ENCODE measurements around the gene RBBP5. TPM values are rescaled to one million over a fixed set of nuclear protein-coding genes. Genes with fewer than 3 reads are reported as not detected.

The RBBP5 gene
- total and polyA plus RNA-seq, 3 donors from 2014 or later, result 11.7 to 20.3 (median 19.1) TPM

GRCh38 chr1:205077158-205077933 is 44.4 kb downstream of the RBBP5 start:
- 77 to 83% methylated on average over 7 of the region's 7 CpGs for WGBS, 2 donors
- Histone ChIP-seq H3K9me3 (no peaks in the 10 kb centered on the region), H3K4me1 (peaks cover 13% of the 10 kb centered on the region), H3K4me3 (no peak overlapping the region), H3K27me3 (no peaks in the 10 kb centered on the region), H3K27ac (no peak overlapping the region), H3K36me3 (ENCODE audit: low read depth, missing control alignments) (no peaks in the 10 kb centered on the region)
- DNase-seq, result no peak
- intact Hi-C loops (cut with DNase I; ENCODE audit: low total_unique reads), result no loop called here
- TF ChIP-seq CTCF (IDR thresholded peaks at IDR 0.05), result no peak
- TF ChIP-seq POLR2A (IDR thresholded peaks at IDR 0.05), result no peak

- H3K4me3 ChIP-seq, result no peak overlapping the region
- H3K27ac ChIP-seq, result no peak overlapping the region
- intact Hi-C loops (cut with DNase I; ENCODE audit: low total_unique reads), result no loop called here
- TF ChIP-seq POLR2A (IDR thresholded peaks at IDR 0.05), result no peak
- TF ChIP-seq CTCF (IDR thresholded peaks at IDR 0.05), result no peak
- no peaks in the 10 kb centered on the region for H3K36me3 ChIP-seq (ENCODE audit: low read depth, missing control alignments)
- H3K4me1 ChIP-seq, result peaks cover 13% of the 10 kb centered on the region
- no peak for DNase-seq
- no peaks in the 10 kb centered on the region for H3K9me3 ChIP-seq
- no peaks in the 10 kb centered on the region for H3K27me3 ChIP-seq
- WGBS, 2 donors, result 61 to 67% methylated on average over 4 of the region's 4 CpGs
These were observed 45.5 kb downstream of the RBBP5 start for GRCh38 chr1:205076245-205076761.

- 51 to 72% methylated on average over 7 of the region's 7 CpGs for whole genome bisulfite sequencing, 2 donors
These were observed 46.1 kb downstream of the RBBP5 start for GRCh38 chr1:205075642-205076155.

GRCh38 chr1:205074513-205074912 is 47.3 kb downstream of the RBBP5 start:
- H3K9me3 ChIP-seq, result no peaks in the 10 kb centered on the region
- no peaks in the 10 kb centered on the region for H3K36me3 ChIP-seq (ENCODE audit: low read depth, missing control alignments)
- WGBS, 2 donors, result 95 to 100% methylated on average over 4 to 7 of the region's 7 CpGs
- H3K4me3 ChIP-seq, result no peak overlapping the region
- intact Hi-C loops (cut with DNase I; ENCODE audit: low total_unique reads), result no loop called here
- no peak for DNase-seq
- H3K27ac ChIP-seq, result no peak overlapping the region
- TF ChIP-seq POLR2A (IDR thresholded peaks at IDR 0.05), result no peak
- no peak for TF ChIP-seq CTCF (IDR thresholded peaks at IDR 0.05)
- H3K27me3 ChIP-seq, result no peaks in the 10 kb centered on the region
- peaks cover 13% of the 10 kb centered on the region for H3K4me1 ChIP-seq

More at GRCh38 chr1:205075642-205076155, 46.1 kb downstream of the RBBP5 start:
- no peak overlapping the region for H3K27ac ChIP-seq
- H3K9me3 ChIP-seq, result no peaks in the 10 kb centered on the region
- intact Hi-C loops (cut with DNase I; ENCODE audit: low total_unique reads), result no loop called here
- no peaks in the 10 kb centered on the region for H3K27me3 ChIP-seq
- H3K4me1 ChIP-seq, result peaks cover 13% of the 10 kb centered on the region
- no peak for DNase-seq
- H3K4me3 ChIP-seq, result no peak overlapping the region
- TF ChIP-seq POLR2A (IDR thresholded peaks at IDR 0.05) (no peak), CTCF (IDR thresholded peaks at IDR 0.05) (no peak)
- no peaks in the 10 kb centered on the region for H3K36me3 ChIP-seq (ENCODE audit: low read depth, missing control alignments)

Data from testis (tissue), 3 donors.